Measurements from ENCODE around the gene SETD2.

Gene SETD2

GRCh38 chr3:47089630-47090029, 74.3 kb downstream of the SETD2 start:
- H2BK12ac ChIP-seq (ENCODE audit: low read length): no peak overlapping the region
- H2AK5ac ChIP-seq (ENCODE audit: low read length): no peak overlapping the region

GRCh38 chr3:47086071-47086470, 77.8 kb downstream of the SETD2 start:
- Histone ChIP-seq H4K91ac (ENCODE audit: low read depth, low read length) (no peak overlapping the region), H3K9me3 (ENCODE audit: insufficient read depth, low read depth, low read length) (no peaks in the 10 kb centered on the region), H4K8ac (ENCODE audit: low read depth, low read length) (no peak overlapping the region), H3K79me2 (ENCODE audit: control insufficient read depth, insufficient read depth, low read length, poor library complexity) (no peaks in the 10 kb centered on the region), H3K27me3 (ENCODE audit: insufficient read depth, low read length) (no peaks in the 10 kb centered on the region), H3K27ac (ENCODE audit: low read depth, low read length) (no peak overlapping the region), H2BK5ac (ENCODE audit: low read depth, low read length, poor library complexity) (no peak overlapping the region), H2BK12ac (ENCODE audit: low read length) (no peak overlapping the region), H2AFZ (ENCODE audit: insufficient read depth, low read length, poor library complexity) (no peak overlapping the region), H3K23ac (ENCODE audit: low read length) (no peak overlapping the region), H3K14ac (ENCODE audit: low read length) (no peak overlapping the region), H3K9ac (ENCODE audit: low read length) (no peak overlapping the region), H3K18ac (ENCODE audit: low read length) (no peak overlapping the region), H2AK5ac (ENCODE audit: low read length) (no peak overlapping the region), H3K4ac (ENCODE audit: low read depth, low read length) (no peak overlapping the region), H3K4me1 (ENCODE audit: control insufficient read depth in 1 of 2, insufficient read depth in 2 of 2, low read length in 2 of 2) (no peaks in the 10 kb centered on the region), H3K4me3 (ENCODE audit: low read depth, low read length) (no peak overlapping the region), H3K79me1 (ENCODE audit: low read length) (no peaks in the 10 kb centered on the region), H4K12ac (ENCODE audit: low read depth, low read length) (no peak overlapping the region), H3K4me2 (ENCODE audit: low read length) (no peak overlapping the region), H3K36me3 (ENCODE audit: control insufficient read depth in 1 of 2, insufficient read depth in 2 of 2, low read length in 2 of 2) (peaks cover 11 to 21% of the 10 kb centered on the region in 2 experiments), H2BK120ac (ENCODE audit: insufficient read depth, low read length, poor library complexity) (no peak overlapping the region)
- WGBS (ENCODE audit: extremely low coverage, insufficient coverage, insufficient read length): no CpG with 5 or more reads among the region's 7 CpGs
- no peak for DNase-seq

More at GRCh38 chr3:47089630-47090029, 74.3 kb downstream of the SETD2 start:
- H2BK5ac ChIP-seq (ENCODE audit: low read depth, low read length, poor library complexity): no peak overlapping the region
- no peak overlapping the region for H3K27ac ChIP-seq (ENCODE audit: low read depth, low read length)
- no peak for DNase-seq
- H3K14ac ChIP-seq (ENCODE audit: low read length): no peak overlapping the region
- H4K91ac ChIP-seq (ENCODE audit: low read depth, low read length): no peak overlapping the region
- H4K8ac ChIP-seq (ENCODE audit: low read depth, low read length): no peak overlapping the region
- H3K27me3 ChIP-seq (ENCODE audit: insufficient read depth, low read length): no peaks in the 10 kb centered on the region
- no peak overlapping the region for H3K18ac ChIP-seq (ENCODE audit: low read length)
- H2AFZ ChIP-seq (ENCODE audit: insufficient read depth, low read length, poor library complexity): no peak overlapping the region
- no peak overlapping the region for H2BK120ac ChIP-seq (ENCODE audit: insufficient read depth, low read length, poor library complexity)
- H4K12ac ChIP-seq (ENCODE audit: low read depth, low read length): no peak overlapping the region
- H3K79me1 ChIP-seq (ENCODE audit: low read length): no peaks in the 10 kb centered on the region
- no peak overlapping the region for H3K4ac ChIP-seq (ENCODE audit: low read depth, low read length)
- no peak overlapping the region for H3K4me3 ChIP-seq (ENCODE audit: low read depth, low read length)
- no peak overlapping the region for H3K9ac ChIP-seq (ENCODE audit: low read length)
- H3K79me2 ChIP-seq (ENCODE audit: control insufficient read depth, insufficient read depth, low read length, poor library complexity): no peaks in the 10 kb centered on the region
- no peaks in the 10 kb centered on the region for H3K9me3 ChIP-seq (ENCODE audit: insufficient read depth, low read depth, low read length)
- peaks cover 7 to 11% of the 10 kb centered on the region in 2 experiments for H3K36me3 ChIP-seq (ENCODE audit: control insufficient read depth in 1 of 2, insufficient read depth in 2 of 2, low read length in 2 of 2)
- H3K23ac ChIP-seq (ENCODE audit: low read length): no peak overlapping the region
- WGBS (ENCODE audit: extremely low coverage, insufficient coverage, insufficient read length): no CpG with 5 or more reads among the region's 2 CpGs
- no peaks in the 10 kb centered on the region for H3K4me1 ChIP-seq (ENCODE audit: control insufficient read depth in 1 of 2, insufficient read depth in 2 of 2, low read length in 2 of 2)
- no peak overlapping the region for H3K4me2 ChIP-seq (ENCODE audit: low read length)

- Histone ChIP-seq H3K4me2 (ENCODE audit: low read length) (no peak overlapping the region), H3K27me3 (ENCODE audit: insufficient read depth, low read length) (no peaks in the 10 kb centered on the region), H3K18ac (ENCODE audit: low read length) (no peak overlapping the region), H3K9ac (ENCODE audit: low read length) (no peak overlapping the region), H3K23ac (ENCODE audit: low read length) (no peak overlapping the region), H4K12ac (ENCODE audit: low read depth, low read length) (no peak overlapping the region), H2AK5ac (ENCODE audit: low read length) (no peak overlapping the region), H3K4me1 (ENCODE audit: control insufficient read depth in 1 of 2, insufficient read depth in 2 of 2, low read length in 2 of 2) (no peaks in the 10 kb centered on the region), H3K27ac (ENCODE audit: low read depth, low read length) (no peak overlapping the region), H2BK120ac (ENCODE audit: insufficient read depth, low read length, poor library complexity) (no peak overlapping the region), H3K79me2 (ENCODE audit: control insufficient read depth, insufficient read depth, low read length, poor library complexity) (no peaks in the 10 kb centered on the region), H2BK12ac (ENCODE audit: low read length) (no peak overlapping the region), H4K8ac (ENCODE audit: low read depth, low read length) (no peak overlapping the region), H2BK5ac (ENCODE audit: low read depth, low read length, poor library complexity) (no peak overlapping the region), H3K36me3 (ENCODE audit: control insufficient read depth in 1 of 2, insufficient read depth in 2 of 2, low read length in 2 of 2) (peaks cover 11 to 27% of the 10 kb centered on the region in 2 experiments), H2AFZ (ENCODE audit: insufficient read depth, low read length, poor library complexity) (no peak overlapping the region), H4K91ac (ENCODE audit: low read depth, low read length) (no peak overlapping the region), H3K4ac (ENCODE audit: low read depth, low read length) (no peak overlapping the region), H3K14ac (ENCODE audit: low read length) (no peak overlapping the region), H3K4me3 (ENCODE audit: low read depth, low read length) (no peak overlapping the region), H3K79me1 (ENCODE audit: low read length) (no peaks in the 10 kb centered on the region), H3K9me3 (ENCODE audit: insufficient read depth, low read depth, low read length) (no peaks in the 10 kb centered on the region)
- no peak for DNase-seq
- no CpG with 5 or more reads among the region's 3 CpGs for WGBS (ENCODE audit: extremely low coverage, insufficient coverage, insufficient read length)
Observed at GRCh38 chr3:47083786-47084185, 80.1 kb downstream of the SETD2 start.

- H3K36me3 ChIP-seq (ENCODE audit: control insufficient read depth in 1 of 2, insufficient read depth in 2 of 2, low read length in 2 of 2): peaks cover 9 to 27% of the 10 kb centered on the region in 2 experiments
- no peaks in the 10 kb centered on the region for H3K27me3 ChIP-seq (ENCODE audit: insufficient read depth, low read length)
- no peak overlapping the region for H3K4ac ChIP-seq (ENCODE audit: low read depth, low read length)
- H3K79me1 ChIP-seq (ENCODE audit: low read length): no peaks in the 10 kb centered on the region
- H3K27ac ChIP-seq (ENCODE audit: low read depth, low read length): no peak overlapping the region
- DNase-seq: no peak
- no peaks in the 10 kb centered on the region for H3K9me3 ChIP-seq (ENCODE audit: insufficient read depth, low read depth, low read length)
- no peak overlapping the region for H4K12ac ChIP-seq (ENCODE audit: low read depth, low read length)
- no peak overlapping the region for H2BK120ac ChIP-seq (ENCODE audit: insufficient read depth, low read length, poor library complexity)
- H3K14ac ChIP-seq (ENCODE audit: low read length): no peak overlapping the region
- no peak overlapping the region for H2BK12ac ChIP-seq (ENCODE audit: low read length)
- H3K4me1 ChIP-seq (ENCODE audit: control insufficient read depth in 1 of 2, insufficient read depth in 2 of 2, low read length in 2 of 2): no peaks in the 10 kb centered on the region
- no peaks in the 10 kb centered on the region for H3K79me2 ChIP-seq (ENCODE audit: control insufficient read depth, insufficient read depth, low read length, poor library complexity)
- no peak overlapping the region for H3K4me3 ChIP-seq (ENCODE audit: low read depth, low read length)
- H3K23ac ChIP-seq (ENCODE audit: low read length): no peak overlapping the region
- no peak overlapping the region for H4K8ac ChIP-seq (ENCODE audit: low read depth, low read length)
- no peak overlapping the region for H4K91ac ChIP-seq (ENCODE audit: low read depth, low read length)
- H2AK5ac ChIP-seq (ENCODE audit: low read length): no peak overlapping the region
- H2AFZ ChIP-seq (ENCODE audit: insufficient read depth, low read length, poor library complexity): no peak overlapping the region
- no peak overlapping the region for H3K18ac ChIP-seq (ENCODE audit: low read length)
- WGBS (ENCODE audit: extremely low coverage, insufficient coverage, insufficient read length): no CpG with 5 or more reads among the region's 1 CpG
- no peak overlapping the region for H3K9ac ChIP-seq (ENCODE audit: low read length)
- H3K4me2 ChIP-seq (ENCODE audit: low read length): no peak overlapping the region
- H2BK5ac ChIP-seq (ENCODE audit: low read depth, low read length, poor library complexity): no peak overlapping the region
Observed at GRCh38 chr3:47082519-47082918, 81.4 kb downstream of the SETD2 start.

Data from trophoblast cell (in vitro differentiated cells and primary cell).